Measurements from ENCODE around the gene RPS24. TPM values are rescaled to one million over a fixed set of nuclear protein-coding genes. Genes with fewer than 3 reads are reported as not detected.

RPS24 gene
- total RNA-seq, 4 donors from 2014 or later: 2,373 to 2,736 (median 2,495) TPM

- ATAC-seq (ENCODE audit: low FRiP score) (no peak), DNase-seq (ENCODE audit: low spot score) (no peak)
- TF ChIP-seq CTCF (IDR thresholded peaks at IDR 0.05): no peak
These were observed 32.6 kb upstream of the RPS24 start for GRCh38 chr10:78000956-78001472.

- no peak for ATAC-seq (ENCODE audit: low FRiP score)
These were observed 30.9 kb upstream of the RPS24 start for GRCh38 chr10:78002541-78003288.

GRCh38 chr10:78004215-78005026, 29.2 kb upstream of the RPS24 start:
- DNase-seq (ENCODE audit: low spot score) (no peak), ATAC-seq (ENCODE audit: low FRiP score) (no peak)
- no peak for TF ChIP-seq CTCF (IDR thresholded peaks at IDR 0.05)

More at GRCh38 chr10:78002541-78003288, 30.9 kb upstream of the RPS24 start:
- no peak for TF ChIP-seq CTCF (IDR thresholded peaks at IDR 0.05)
- DNase-seq (ENCODE audit: low spot score): no peak

GRCh38 chr10:78007172-78007571, 26.5 kb upstream of the RPS24 start:
- ATAC-seq (ENCODE audit: low FRiP score): no peak
- no peak for DNase-seq (ENCODE audit: low spot score)
- no peak for TF ChIP-seq CTCF (IDR thresholded peaks at IDR 0.05)

- ATAC-seq (ENCODE audit: low FRiP score) (no peak), DNase-seq (ENCODE audit: low spot score) (no peak)
- no peak for TF ChIP-seq CTCF (IDR thresholded peaks at IDR 0.05)
These were observed 24.0 kb upstream of the RPS24 start for GRCh38 chr10:78009662-78010061.

GRCh38 chr10:78010278-78010677, 23.4 kb upstream of the RPS24 start:
- no peak for TF ChIP-seq CTCF (IDR thresholded peaks at IDR 0.05)
- DNase-seq (ENCODE audit: low spot score) (no peak), ATAC-seq (ENCODE audit: low FRiP score) (no peak)
